T-helper 1 cell (primary cell): Measurements from ENCODE around the gene ATG9A.

Experiments used
- DNase-seq, 5 donors: peaks; one replicate each; pipeline ENCODE4 v3.0.0-alpha.2; 2012 to 2020

Gene ATG9A

DNA sequence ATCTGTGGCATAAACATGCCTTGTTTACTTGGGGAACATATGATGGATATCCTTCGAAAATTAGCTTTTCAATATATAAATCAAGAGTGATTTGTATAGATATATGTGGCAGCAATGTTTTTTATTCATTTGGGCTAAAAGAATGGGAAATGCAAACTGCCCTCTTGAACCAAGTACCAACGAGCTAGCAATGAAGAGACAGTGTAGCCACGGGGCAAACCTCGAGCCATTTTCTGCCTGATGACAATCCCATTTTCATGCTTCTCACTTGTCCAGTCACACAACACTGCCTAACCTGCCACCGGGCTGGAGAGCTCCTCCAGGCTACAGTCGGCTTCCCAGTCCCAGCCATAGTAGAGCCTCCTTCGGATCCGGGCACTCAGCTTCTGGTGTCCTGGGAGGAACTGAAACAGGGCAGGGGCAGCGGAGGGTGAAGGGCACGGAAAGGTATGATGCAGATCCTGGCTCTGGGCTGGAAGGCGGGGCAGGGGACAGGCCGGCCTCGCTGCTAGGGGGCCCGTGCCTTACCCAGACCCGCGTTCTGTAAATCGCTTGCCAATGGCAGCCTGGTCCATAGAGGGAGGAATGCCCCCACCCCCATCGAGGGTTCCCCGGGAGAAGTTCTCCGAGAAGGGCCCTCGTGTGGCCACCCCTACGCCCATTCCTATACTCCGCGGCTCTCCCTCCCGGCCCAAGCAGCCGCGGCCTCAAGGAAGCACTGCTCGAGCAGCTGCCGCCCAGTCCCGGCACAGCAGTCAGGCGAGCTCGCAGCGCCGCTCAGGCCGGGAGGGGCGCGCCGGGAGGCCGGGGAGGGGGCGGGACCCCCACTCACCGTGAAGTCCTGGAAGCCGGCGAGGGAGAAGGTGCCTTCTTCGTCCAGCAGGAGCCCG is 53.3 kb downstream of the ATG9A start:
- DNase-seq: peak in 2 of 5 donors; percentile 6 to 27

DNA sequence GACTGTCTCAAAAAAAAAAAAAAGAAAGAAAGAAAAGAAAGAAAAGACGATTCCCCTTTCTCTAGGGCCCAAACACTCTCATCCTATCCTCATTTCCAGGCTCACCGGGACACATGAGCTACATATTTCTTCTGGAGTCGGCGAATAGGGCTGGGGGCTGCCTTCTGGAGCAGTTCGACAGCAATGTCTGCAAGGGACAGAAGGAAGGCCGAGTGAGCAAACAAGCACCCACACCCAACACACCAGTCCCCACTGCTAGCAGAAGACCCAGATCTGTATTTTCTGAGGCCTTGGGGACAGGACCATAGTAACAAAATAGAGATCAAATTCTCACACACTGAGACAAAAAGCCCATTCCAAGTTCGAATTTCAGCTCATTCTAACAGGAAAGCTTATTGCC is 54.0 kb downstream of the ATG9A start:
- DNase-seq: no peak

DNA sequence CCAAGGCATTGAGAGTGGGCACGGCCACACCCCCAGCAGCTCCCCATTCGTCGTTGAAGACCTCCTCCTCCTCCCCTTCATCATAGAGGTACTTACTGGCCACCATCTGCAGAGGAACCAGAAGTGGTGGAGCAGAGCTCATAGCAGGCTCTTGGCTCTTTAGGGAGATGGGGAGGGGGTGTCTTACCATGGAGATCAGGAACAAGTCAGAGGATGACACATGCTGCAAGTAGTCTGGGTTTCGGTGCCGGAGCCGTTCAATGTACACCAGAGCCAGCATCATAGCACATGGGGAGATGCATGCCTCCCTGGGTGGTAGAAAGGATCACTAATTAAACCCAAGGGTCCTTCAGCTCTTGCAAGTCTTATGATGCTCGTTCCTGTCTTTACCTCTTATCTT is 54.6 kb downstream of the ATG9A start:
- DNase-seq: no peak

DNA sequence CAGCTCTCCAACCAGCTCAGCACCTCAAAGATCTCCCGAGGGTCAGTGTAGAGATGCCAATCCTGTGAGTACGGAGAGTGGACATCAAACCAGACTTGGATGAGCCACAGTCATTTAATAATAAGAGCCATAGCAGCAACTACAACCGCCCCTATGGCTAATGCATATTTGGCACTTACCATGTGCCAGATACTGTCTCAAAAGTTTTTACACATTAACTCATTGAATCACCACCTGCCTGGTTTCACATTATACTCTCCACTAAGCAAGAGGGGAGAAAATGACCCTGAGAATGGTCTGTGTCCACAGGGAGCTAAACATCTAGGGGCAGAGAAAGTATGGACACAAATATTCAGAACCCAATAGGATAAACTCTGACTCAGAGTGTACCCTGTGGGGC is 55.3 kb downstream of the ATG9A start:
- no peak for DNase-seq

DNA sequence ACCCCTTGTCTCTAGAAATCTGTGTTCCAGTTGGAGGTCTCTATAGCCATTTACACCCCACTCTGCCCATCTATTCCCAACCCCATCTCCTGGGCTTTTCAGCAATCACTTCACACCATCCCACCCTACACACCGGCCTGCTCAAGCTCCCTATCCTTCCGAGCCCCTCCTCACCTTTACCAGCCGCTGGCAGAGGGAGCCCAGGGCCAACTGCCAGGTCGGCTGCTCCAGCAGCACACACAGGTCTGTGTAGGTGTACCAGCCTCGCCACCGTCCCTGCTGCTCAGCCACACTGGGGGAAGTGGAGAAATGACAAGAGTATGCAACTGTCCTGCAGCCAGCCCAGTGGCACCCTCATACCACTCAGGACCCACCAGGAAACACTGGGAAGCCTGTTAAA is 56.3 kb downstream of the ATG9A start:
- DNase-seq: no peak

DNA sequence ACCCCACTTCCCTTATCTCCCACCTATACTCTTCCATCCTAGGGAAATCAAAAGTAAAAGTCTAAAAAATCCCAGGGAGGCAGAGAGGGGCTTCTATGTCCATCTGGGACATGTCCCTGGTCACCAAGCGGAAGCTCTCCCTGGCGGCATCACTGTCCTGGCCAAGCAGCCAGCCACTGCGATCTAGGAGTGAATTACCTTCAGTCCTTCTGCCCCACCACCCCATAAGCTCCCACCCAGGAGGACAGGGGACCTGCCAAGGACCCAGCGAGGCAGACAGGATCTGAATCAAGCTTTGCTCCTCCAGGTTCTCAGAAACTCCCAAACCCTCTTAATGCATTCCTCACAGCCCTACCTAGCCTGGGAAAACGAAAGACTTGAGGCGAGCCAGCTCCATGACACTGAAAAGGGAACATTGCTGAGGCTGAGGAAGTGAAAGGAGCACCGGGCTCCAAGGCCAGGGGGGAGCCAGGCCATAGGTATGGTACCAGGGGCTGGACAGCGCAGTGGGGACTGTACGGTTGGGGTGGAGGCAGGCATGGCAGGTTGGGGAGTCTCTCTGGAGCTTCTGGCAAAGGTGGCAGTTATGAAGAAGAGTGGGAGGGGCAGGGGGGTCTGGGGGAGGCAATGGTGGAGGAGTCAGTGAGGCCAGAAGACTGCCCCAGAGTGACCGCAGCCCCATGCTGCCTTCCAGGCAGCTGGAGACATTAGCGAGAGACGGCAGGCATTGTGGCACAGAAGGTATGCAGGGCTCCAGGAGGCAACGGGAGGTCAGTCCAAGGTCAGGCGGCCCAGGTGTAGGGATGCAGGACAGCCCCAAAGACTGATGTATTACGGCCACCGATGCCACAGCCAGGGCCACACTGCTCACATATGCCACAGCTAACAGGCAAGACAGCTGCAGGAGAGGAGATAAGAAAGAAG is 56.9 kb downstream of the ATG9A start:
- DNase-seq: no peak

DNA sequence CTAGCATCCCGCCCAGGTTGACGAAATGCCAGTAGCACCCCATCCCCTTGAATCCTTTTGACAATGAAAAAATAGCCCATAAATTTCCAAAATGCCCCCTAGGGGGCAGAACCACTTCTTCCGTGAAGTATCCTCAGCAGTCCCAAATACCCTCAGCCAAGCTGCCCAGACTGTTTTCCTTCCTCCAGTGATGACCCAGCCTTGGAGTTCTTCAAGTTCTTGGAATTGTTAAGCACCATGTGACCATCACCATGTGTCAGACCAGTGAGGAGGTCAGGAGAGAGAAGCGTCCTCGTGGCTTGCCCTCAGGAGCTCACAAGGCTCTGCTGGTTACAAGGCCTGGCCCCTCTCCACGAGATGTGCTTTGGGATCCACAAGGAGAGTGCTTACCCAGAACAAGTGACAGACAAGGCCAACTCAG is 58.2 kb downstream of the ATG9A start:
- peak in 2 of 5 donors; percentile 21 to 25 for DNase-seq

DNA sequence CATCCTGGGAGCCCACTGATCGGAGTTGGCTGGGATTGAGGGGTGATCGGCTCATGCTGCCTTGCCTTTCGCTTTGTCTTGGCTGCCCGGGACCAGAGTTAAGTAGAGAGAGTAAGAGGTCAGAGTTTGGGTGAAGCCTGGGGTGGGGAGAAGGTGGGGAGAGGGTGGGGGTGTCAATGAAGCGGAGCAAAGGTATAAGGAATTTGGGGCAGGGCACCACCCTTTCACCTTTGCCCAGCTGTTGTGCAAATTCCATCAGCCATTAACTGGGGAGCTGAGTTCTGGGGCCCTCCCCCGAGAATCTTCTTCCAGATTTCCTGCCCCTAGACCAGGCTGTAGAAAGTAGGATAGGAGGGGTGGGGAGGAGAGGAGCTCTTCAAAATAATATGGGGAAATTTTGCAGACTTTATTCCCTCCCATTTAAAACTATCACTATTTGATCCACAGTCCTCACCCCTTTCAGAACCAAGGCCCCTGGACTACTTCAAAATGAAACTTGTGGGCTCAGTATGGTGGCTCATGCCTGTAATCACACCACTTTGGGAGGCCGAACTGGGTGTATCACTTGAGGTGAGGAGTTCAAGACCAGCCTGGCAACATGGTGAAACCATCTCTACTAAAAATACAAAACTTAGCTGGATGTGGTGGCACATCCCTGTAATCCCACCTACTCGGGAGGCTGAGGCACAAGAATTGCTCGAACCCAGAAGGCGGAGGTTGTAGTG is 59.3 kb downstream of the ATG9A start, which contains the start of gene SLC23A3:
Gene SLC23A3, minus strand, starts transcription at position 100 of the 725 bp plus-strand sequence. Its CDS starts 45 bp downstream, at position 55.
- no peak for DNase-seq
